ENCODE measurements around the gene AFF3.

The AFF3 gene

DNA sequence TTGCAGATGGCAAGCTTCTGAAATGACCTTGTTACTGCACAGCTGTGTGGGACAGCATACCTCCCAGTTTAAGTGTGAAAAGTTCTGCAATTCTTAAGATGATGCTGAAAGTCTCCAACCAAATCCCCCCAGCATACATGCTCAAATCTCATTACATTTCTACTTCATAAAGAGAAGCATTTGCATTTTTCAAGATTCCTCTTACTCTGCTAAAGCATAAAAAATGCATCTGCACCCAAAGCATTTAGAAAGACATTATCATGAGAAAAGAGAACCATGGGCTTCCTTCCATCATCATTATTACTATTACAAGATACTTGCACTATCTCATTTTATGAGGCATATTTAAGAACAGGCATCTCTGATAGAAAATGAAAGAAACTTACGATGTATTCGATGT is 415.7 kb downstream of the AFF3 start:
- no peak for DNase-seq

DNA sequence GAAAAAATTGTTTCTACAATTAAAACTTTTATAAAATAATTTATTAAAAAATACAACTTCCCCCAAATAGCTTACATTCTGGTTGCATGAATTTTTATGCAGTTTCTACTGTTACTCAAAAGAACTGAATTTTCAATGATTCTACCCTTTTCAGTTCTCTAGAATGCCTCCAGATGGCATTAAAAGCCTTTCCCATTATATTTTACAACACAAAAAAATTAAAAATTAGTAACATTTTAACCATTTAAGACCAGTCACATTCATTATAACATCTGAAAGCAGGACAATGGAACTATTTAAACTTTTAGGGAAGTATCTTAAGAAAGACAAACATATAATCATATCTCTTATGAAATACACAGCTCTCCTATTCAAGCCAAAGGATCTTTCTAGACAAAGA is 416.6 kb downstream of the AFF3 start:
- no peak for DNase-seq

DNA sequence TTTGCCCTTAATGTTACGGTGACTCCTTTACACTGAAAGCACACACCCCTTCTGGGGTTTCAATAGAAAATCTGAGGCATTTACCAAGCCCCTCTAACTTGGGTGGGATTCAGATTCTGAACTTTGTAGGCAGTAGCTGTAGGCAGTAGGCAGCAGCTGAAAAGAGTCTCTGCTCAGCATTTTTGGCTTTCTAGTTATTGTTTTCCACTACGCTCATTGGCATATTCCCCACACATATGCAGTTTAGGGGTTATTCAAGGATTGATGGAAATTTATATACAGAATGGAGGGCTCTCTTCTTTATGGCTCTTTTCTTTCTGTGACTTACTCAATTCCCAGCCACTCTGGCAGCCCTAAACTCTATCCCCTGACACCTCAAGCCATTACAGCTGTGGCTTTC is 419.9 kb downstream of the AFF3 start:
- DNase-seq = no peak

DNA sequence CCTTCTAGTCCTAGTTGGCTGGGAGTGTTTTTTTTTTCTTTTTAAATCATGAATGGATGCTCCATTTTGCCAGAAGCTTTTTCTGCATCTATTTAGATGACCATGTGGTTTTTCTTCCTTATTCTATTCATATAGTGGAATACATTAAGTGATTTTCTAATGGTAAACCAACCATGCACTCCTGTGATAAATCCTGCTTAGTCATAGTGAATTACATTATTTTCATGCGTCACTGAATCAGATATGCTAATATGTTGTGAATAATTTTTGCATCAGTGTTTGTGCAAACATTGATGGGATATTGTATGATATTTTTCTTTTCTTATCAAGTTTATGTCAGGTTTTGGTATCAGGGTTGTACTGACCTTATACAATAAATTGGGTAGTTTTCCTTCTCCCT is 423.3 kb downstream of the AFF3 start:
- DNase-seq = no peak

DNA sequence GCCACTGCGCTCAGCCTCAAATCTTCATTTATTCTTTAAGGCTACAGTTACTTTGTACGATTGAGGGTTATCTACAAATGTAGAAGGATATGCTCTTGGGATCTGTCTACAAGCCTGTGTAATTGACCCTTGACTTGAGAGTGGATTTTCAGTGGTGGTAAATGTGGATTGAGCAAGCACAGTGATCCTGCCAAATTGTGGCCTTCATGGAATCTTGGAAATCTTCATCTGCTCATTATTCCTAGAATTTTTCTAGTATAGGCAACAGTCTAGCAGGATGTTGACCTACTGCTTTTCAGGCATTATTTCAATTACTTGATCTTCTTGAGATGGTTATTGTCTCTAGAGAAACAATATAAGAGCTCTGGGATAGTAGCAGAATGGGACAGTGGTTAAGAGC is 426.4 kb downstream of the AFF3 start:
- no peak for DNase-seq

DNA sequence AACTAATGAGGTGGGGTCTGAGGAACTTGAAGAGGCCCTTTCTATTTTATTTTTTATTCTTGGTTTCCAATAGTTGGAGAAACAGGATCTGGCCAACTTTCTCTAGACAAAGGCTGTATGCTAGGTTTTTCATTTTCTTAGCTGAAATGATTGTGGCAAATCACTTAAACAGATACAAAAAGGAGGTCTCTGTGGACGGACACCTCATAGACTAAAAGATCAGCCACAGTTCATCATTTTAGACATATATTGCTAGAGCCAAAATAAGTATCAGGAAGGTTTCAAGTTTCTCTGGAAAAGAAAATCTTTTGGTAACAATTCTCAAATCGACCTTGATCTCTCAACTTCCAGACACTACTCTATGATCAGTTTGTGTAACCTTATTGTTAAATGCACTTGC is 428.0 kb downstream of the AFF3 start:
- no peak for DNase-seq

DNA sequence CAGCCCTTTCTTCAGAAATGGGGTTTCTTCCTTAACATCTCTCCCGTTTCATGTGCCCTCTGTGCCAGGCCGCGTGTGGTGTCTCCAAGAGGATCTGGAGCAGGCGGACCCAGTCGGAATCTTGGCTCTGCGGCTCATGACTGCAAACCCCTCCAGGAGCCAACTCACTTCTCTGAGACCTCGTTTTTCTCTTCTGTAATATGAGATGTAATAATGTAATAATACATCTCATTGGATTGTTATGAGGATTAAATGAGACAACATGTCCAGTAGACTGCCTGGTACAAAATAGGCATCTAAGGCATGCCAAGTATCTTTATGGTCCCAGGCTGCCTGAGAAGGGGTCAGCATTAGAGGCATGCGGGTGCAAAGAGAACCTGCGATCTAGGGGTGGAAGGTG is 431.2 kb downstream of the AFF3 start:
- no peak for DNase-seq

DNA sequence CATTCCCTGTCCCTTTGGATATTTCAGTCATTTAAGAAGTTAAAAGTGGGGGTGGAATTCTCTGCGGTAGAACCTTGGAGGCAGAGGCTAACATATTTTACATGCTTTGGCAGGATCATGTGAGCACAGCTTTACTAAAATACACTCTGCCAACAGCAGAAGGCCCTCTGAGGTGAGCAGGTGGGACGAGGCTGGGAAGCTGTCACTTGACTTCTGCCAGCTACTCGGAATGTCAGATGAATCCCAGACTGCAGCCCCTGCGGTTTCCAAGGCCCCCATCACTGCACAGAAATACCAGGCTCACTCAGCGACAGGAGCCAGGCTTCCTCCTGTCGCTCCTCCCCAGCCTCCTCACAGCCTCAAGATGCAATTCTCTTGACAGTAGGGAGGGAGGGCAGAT is 431.7 kb downstream of the AFF3 start:
- no peak for DNase-seq

DNA sequence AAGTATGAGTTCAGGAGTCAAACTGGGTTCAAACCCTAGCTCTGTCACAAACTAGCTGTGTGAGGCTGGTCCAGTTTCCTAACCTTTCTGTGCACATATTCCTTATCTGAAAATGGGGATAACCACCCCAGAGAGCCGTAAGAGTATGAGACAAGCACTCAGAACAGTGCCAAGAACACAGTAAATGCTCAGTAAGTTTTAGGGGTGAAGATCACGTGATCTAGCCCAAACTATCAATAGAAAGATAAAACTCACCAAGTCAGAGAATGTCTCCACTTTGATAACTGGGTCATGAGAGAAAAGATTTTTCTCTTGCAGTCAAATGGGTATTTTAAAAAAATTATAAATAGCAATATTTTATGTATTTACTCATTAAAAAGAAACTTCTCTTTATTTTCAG is 433.2 kb downstream of the AFF3 start:
- no peak for DNase-seq

DNA sequence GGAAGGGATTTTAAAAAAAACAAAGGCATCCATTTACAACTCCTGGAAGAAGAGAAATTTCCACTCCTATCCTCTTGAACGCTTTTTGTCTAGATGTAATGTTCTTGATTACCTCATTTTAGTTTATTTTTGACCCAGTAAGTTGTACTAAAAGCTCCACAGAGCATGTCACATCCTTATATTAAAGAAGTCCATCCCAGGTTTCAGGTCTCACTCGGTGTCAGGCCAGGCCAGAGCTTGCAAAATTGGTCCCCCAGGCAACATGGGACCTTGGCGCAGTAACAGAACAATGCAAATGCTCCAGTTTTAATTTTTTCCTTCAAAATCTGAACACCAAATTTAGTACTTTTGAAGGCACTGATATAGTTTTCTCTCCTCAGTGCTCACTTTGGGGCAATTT is 434.2 kb downstream of the AFF3 start:
- DNase-seq = no peak

DNA sequence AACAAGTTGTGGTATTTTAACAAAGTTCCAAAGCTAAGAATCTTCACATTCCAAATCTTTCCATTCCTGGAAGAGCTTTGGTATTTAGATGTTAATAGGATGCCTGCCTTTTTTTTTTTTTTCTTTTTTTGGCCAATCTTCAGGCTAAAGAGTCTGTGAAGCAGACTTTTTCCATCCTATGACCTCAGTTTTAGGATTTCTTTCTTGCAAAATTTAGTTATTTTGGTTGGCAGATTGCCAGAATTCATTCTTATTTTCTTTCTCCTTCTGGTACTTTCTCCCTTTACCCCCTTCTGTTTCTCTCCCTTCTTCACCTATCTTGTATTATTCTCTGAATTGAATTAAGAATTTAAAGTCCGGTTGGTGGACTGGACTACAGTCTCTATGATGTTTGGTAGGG is 434.8 kb downstream of the AFF3 start:
- no peak for DNase-seq

DNA sequence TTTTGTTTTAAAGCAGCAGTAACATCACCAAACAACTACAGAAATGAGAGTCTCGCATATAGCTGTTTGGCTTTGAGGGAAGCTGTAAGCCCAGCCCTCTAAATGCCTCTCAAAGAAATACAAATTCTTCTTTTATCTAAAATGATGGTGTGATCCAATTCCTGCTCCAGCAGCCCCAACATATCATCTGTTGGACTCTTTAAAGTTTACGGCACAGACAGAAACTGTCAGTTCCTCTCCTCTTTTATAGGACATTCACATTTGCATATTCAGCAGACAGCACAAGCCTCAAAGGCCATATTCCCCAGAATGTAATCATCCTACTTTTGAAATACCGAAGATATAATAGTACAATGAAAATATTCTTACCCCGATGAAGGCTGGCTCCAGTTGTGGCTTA is 435.7 kb downstream of the AFF3 start:
- no peak for DNase-seq

DNA sequence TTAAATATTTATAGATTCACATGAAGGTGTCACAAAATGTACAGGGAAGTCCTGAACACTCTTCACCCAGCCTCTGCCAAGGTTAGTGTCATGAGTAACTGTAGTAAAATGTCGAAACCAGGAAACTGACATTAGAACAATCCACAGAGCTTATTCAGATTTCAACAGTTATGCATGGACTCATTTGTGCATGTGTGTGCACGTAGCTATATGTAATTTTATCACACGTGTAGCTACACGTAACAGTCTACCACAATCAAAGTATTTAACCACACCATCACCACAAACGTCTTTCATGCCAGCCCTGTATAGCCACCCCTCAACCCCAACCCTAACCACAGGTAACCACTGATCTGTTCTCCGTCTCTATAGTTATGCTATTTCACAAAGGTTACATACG is 440.9 kb downstream of the AFF3 start:
- DNase-seq = no peak

DNA sequence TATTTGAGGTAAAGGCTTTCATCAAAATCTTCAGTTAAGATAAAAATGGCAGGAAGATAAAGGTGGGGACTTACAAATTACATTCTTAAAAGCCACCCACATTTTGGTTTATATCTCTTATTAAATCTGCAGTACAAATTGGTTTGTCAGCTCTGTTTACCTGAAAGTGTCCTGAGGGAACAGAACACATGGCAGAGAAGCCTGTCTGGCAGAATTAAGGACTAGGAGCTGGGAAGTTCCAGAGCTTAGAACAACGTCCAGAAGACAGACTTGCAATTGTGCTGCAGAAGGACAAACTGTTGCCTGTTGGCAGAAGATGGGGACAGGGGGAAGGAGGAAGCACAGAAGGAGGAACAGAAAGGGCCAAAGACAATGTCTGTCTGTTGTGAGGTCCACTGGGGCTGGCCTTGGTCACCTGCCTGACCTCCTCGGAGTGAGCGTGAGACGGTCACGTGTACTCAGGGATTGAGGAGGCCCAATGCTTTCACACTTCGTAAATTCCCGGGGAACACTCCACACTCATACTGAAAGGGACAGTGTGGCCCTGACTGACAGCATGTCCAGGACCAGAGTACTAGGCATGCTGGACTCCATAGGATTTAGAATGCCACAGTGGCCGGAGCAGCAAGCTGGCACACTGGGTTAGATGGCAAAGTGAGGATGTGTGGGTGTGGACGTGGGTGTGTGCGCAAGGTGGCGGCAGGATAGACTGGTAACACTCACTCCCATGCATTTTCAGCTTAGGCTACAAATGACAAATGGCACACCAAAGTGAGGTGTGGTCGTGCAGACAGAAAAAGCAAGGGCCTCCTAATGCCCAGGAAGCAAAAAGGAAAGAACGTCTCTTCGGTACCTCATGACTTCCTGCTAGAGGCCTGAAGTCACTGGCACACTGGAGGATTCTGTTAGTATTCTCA is 441.6 kb downstream of the AFF3 start:
- no peak for DNase-seq

DNA sequence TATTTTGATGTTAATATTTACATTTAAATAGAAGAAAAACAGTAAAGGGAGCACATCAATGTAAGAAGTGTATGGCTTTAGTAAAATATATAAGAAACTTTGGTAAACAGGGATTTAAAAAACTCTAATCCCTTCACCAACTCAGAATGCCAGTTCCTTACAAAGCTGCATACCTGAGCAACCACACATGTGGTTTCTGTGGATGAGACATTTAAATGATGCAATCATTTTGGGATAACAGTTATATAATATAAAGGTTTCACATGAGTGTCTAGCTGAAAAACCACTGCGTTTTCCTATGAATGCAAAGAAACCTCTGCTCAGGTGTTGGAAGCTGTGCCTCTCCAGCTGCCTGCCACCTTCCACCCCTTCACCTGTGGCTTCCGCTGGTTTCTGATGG is 443.5 kb downstream of the AFF3 start:
- no peak for DNase-seq

DNA sequence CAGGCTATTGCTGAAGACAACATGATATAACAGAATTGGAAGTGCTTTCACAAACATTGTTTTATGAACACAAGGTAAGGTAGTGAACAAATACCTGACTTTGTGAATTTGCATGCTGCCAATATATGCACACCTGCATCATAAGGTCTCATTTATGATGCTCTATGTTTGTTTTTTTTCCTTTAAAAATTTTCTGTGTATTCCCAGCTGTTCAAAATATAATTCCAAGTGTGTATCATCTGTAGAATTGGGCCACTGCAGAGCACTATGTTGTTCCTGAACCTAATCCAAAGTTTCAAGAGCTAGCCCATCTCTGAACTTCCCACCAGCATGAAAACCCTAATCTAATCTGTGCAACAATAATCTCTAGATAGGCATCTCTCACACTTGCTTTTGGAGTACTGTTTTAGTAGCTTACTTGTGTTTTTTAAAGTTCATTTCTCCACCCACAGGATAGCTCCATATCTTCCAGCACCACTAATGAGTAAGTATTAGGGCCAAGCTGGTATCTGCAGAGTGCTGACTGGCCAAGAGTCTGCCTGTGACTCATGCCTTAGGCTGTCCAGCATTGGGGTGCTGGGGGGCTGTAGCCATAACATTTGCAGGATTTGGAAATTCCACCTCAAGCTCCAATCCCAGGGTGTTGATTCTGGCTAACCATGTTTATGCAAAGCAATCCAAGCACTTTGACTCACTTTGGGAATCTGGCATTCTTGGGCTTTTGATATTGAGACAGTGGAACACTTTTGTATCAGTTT is 444.4 kb downstream of the AFF3 start:
- no peak for DNase-seq

DNA sequence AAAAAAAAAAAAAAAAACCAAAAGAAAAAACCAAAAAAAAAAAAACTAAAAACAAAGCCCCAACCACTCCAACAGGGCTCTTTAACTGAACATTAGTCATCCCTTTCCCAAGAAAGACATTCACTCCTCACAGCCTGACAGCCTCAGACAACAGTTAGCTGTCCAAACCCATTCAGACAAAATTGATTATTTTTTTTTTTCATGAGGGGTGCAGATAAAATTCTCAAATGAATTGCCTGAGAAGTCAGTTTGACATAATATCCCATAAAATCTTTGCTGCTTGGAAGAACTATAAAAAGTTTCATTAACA is 446.5 kb downstream of the AFF3 start:
- DNase-seq = no peak

DNA sequence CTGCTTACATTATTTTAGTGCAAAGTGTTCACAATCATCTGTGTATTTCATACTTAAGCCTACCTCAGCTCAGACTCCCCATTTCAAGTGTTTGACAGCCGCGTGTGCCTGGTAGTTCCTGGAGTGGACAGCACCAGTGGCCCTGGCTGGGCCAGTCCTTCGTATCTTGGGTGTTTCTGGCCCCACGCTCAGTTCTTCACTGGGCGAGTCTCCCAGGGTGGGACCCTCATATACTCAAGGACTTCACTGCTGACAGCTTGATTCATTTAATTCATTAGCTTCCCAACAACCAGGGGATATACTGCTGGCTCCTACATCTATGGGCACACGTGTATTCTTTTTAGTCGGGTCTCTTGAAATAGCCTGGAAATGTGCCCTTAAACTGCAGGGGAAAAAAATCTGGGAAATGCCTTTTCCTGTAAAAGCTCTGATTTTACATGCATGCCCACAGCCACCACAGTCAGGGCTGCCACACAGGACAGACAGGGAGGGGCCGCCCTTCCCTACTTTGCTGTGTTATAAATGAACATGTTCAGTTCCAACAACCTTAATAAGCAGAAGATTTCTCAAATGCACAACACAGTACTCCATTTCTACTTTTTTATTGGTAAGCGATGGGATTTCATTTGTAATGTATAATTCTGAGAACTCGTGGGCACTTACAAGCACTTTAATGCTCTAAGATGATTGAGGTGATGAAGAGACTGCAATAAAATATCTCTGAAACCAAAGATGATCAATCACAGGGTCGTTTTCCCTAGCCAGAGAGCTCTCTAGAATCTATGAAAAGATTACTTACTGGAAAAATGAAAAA is 447.1 kb downstream of the AFF3 start:
- DNase-seq = no peak

DNA sequence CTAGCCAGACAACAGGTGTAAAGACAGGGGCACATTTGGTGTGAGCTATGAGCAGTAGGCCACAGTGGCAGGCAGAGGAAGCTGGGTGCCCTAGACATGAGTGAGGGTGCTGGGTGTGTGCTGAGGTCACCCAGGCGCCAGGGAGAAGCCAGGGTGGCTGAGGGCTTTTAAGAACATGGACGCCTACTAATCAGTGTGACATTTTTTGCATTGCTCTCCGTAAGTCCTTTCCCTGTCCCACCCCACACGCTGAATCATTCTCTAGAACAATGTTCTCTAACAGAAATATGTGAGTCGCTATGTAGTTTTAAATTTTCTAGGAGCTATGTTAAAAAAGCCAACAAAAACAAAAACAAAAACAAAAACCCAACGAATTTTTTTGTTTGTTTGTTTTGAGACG is 448.1 kb downstream of the AFF3 start:
- DNase-seq = no peak

DNA sequence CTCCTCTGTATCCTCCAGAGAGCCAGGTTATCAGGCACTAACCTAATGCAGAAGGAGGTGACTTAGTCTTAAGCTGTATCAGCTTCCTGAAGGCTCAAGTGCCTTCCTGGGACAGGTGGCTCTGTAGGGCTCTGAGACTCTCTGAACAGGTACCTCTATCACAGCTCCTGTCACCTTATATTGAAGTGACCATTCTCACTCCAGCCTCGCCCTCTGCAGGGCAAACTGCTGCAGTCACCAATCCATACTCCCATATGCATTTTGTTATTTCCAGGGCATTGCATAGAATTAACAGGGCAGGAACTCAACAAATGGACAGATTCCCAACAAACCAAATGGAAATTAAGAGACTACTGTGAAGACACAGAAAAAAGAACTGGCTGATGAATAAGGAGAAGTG is 449.6 kb downstream of the AFF3 start:
- no peak for DNase-seq

DNA sequence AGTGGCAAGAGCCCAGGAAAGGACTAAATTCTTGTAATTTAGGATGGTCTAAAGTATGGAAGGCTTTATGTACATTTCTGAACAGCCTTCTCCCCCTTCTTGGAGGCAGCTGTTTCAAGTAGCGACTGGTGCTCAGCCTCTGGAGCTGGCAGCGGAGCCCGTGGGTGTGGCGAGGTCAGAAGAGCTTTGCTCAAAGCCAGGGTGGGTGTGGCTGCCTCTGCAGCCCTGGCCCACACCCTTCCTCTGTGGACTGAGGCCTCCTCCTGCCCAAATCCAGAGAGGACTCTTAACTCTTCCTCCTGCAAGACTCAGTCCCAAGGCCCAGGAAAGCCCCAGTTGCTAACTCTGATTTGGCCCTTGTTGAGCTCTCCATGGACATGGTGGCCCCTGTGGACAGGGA is 450.5 kb downstream of the AFF3 start:
- DNase-seq = no peak

DNA sequence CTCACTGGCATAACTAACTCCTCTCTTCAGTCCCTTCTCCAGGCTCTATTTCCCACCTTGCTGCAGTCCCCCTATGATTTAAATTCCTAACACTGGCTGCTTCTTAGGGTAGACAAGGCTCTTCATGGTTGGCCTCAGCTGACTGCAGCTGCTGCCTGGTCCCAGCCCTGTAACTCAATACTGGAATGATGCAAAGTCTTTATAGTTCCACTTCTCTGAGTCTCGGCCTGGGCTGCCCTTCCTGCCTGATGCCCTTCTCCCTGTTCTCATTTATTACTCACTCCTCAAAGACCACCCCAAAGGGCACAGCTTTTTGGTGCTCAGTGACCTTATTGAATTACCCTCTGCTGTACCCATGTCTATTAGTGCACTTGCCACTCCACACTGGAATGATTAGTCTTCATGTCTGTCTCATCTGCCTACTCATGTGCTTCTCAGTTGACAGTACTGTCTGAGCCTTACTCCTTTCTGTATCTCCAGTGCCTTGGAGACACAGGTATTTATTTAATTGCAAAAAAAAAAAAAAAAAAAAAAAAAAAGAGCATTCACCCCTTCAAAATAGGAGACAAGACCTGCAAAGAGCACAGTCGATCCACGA is 453.1 kb downstream of the AFF3 start:
- DNase-seq = no peak

DNA sequence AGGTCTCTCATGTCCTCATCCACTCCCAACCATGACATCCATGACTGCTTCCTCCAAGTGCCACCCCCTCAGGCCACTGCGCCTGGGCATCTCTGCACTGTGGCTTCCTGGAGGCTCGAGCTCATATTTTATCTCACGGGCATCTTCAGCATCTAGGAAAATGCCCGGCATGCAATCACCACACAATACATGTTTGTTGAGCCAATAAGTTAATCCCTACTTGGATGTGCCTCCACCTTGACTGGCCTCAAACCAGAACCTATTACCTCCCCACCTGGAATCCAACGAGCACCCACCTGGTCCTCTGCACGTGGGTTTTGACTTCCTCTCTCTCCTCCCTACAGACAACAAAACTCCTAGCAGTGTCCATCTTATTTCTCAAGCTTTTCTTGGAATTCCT is 453.7 kb downstream of the AFF3 start:
- no peak for DNase-seq

Data from CD4-positive, alpha-beta T cell treated with Interleukin-17A for 4 hours (primary cell).